HG02885 (cell line): ENCODE measurements around the gene ZMIZ2.

ENCODE experiments used
- ATAC-seq: cut with Tn5 transposase; IDR thresholded peaks from one replicate; pipeline ENCODE4 v1.9.1; 2021; ENCODE audit warnings: mild to moderate bottlenecking; ENCODE audit not compliant: unreplicated experiment, poor library complexity

Gene ZMIZ2

DNA sequence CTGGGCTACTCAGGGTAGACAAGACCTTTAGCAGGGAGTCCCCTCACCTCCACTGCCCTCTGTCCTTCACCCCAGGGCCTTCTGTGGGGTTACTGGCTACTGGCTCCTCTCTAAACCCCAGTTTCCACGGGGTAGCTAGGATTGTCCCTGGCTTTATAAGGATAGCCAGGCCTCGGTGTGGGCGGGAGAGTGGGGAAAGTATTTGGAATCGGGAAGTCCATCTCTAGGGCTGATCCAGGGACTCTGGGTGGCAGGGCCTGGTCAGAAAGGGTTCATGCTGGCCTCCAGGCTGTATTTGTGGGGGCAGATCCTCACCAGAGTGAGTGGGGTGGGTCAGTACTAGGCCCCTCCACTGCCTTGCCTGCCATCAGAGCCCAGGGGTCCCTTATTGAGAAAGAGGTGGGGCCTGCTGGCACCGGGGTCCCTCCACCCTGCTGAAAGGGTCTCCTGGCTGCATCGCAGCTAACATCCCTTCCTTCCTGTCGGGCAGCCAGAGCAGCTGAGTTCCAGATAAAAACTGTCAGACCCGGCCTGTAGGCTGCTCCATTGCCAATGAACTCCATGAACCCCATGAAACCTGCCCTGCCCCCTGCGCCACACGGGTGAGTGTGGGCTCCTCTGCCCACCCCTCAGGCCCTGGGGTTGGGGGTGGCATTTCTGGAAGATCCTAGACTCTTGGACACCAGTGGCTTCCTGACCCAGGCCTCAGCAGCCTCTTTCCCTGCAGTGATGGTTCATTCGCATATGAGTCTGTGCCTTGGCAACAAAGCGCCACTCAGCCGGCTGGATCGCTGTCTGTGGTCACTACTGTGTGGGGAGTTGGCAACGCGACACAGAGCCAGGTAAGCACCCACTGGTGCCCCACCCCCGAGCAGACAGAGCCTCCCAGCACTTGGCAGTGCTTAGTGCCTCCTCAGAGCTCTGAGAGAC lies 7.3 kb downstream of the ZMIZ2 start:
- no peak for ATAC-seq

DNA sequence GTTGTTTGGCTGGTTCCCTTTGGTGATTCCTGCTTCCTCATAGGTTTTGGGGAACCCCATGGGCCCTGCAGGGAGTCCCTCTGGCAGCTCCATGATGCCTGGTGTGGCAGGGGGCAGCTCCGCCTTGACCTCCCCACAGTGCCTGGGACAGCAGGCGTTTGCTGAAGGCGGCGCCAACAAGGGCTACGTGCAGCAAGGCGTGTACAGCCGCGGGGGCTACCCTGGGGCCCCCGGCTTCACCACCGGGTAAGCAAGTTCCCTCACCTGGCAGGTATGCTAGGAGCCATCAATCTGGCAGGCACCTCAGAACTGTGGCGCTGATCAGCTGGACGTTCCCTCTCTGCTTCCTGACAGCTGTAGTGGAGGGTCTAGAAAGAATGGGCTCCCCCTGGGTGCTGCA lies 8.3 kb downstream of the ZMIZ2 start:
- no peak for ATAC-seq

DNA sequence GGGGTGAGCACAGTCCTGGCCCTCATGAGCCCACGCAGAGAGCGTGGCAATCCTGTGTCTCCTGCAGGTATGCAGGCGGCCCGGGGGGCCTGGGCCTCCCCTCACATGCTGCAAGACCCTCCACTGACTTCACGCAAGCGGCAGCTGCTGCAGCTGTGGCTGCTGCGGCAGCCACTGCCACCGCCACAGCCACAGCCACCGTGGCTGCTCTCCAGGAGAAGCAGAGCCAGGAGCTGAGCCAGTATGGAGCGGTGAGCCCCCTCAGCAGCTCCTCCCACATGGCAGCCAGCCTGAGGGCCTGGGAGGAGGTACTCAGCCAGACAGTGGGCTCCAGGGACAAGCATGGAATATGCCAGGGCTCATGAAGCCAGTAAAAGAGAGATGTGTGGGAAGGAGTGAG lies 8.7 kb downstream of the ZMIZ2 start:
- ATAC-seq = no peak

DNA sequence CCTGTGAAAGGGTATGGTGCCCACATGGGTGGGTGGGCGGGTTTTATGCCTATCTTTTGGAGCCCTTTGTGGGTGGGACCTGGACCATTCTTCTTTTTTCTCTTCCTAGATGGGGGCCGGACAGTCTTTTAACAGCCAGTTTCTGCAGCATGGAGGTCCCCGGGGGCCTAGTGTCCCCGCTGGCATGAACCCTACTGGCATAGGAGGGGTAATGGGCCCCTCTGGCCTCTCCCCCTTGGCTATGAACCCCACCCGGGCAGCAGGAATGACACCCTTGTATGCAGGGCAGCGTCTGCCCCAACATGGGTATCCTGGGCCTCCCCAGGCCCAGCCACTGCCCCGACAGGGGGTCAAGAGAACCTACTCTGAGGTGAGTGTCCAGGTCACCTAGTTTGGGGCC lies 9.1 kb downstream of the ZMIZ2 start:
- ATAC-seq = no peak

DNA sequence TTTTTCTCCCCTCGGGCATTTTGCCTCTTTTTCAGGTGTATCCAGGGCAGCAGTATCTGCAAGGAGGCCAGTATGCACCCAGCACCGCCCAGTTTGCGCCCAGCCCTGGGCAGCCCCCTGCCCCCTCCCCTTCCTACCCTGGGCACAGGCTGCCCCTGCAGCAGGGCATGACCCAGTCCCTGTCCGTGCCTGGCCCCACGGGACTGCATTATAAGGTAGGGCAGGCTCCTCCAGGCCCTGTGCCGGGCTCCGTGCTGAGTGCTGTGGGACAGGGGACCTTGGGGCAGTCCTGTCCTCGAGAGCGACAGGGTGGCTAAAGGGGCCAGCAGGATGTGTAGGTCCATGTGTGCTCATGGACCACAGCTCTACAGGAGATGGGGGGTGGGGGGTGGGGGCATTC lies 10.6 kb downstream of the ZMIZ2 start:
- no peak for ATAC-seq

DNA sequence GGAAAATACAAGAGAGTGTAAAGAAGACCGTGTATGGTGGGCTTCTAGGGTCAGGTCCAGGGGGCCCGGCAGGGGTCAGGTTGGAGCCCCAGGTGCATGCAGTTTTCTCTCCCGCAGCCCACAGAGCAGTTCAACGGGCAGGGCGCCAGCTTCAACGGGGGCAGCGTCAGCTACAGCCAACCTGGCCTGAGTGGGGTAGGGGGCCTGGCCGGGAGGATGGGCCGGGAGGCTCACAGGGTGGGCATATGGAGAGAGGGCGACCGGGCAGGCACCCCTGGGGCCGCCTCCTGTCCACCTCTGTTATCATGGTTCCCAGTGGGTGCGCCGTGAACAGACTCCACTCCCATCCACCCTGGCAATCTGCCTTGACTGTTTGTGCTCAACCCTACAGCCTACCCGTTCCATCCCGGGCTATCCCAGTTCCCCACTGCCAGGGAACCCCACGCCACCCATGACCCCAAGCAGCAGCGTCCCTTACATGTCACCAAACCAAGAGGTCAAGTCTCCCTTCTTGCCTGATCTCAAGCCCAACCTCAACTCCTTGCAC lies 11.5 kb downstream of the ZMIZ2 start:
- ATAC-seq = no peak

DNA sequence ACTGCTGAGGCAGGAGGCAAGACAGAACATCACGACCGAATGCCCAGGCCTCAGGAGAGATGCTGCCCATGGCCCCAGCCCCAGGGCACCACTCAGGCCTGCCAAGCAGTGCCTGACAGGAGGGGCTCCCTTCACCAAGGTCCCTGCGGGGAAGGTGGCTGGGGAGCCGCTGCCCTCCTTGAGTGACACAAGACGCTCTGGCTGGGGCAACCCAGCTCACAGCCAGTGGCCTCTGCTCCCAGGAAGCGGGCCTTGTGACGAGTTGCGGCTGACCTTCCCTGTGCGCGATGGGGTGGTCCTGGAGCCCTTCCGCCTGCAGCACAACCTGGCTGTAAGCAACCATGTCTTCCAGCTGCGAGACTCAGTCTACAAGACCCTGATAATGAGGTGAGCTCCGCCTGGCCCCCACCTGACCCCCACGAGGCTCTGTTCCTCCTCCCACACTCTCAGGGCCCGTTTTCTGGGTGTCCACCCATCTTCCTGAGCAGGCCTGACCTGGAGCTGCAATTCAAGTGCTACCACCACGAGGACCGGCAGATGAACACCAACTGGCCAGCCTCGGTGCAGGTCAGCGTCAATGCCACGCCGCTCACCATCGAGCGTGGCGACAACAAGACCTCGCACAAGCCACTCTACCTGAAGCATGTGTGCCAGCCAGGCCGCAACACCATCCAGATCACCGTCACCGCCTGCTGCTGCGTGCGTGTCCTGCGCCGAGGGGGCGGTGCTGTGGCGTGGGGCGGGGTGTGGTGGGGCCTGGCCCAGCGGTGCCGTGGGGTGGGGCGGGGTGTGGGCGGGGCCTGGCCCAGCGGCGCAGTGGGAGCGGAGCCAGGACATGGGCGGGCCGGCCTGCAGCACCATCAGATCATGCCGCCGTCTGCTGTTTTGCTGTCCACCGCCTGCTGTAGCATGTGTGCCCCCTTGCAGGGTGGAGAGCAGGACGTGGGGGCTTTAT lies 12.8 kb downstream of the ZMIZ2 start:
- ATAC-seq = no peak

DNA sequence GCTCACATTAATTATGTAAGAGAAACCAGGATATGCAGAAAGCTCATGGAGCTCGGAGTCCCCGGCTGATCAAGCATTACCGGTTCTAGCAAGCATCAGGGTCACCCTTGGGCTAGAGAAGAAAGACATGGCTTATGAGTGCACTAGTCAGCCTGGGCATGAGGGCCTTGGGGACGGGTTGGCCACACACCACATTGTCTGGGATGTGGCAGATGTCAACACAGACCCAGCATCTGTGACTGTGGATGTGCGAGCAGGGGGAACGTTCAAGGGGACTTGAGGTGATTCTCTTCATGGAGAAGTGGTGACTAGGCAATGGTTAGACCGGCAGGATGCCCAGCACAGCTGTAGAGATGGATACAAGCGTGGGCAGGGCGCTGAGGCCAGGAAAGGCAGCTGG lies 13.7 kb downstream of the ZMIZ2 start:
- no peak for ATAC-seq

DNA sequence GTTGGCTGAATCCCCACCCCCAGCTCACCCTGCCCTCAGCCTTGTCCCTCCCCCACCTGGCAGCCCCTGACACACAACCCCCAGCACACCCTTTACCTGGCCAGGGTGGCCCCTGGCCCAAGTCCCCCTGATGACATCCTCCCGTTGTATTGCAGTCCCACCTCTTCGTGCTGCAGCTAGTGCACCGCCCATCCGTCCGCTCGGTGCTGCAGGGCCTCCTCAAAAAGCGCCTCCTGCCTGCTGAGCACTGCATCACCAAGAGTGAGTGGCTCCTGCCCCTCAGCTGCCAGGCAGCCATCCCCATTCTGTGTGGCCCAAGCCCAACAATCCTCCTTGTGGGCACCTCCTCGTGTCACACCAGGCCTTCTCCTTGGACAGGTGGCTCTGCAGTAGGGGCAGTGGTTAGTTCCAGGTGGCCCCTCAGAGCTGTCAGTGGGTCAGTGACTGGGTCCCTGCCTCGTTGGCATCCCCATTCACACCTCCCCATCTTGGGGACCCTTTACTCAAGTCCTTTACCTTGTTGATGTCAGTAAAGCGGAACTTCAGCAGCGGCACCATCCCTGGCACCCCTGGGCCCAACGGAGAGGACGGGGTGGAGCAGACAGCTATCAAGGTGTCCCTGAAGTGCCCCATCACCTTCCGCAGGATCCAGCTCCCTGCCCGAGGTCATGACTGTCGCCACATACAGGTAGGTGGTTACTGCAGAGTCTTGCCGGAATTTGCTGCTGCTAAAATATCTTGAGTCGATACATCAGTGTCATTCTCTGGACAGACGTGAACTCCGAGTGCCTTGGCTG lies 14.3 kb downstream of the ZMIZ2 start:
- ATAC-seq = no peak

DNA sequence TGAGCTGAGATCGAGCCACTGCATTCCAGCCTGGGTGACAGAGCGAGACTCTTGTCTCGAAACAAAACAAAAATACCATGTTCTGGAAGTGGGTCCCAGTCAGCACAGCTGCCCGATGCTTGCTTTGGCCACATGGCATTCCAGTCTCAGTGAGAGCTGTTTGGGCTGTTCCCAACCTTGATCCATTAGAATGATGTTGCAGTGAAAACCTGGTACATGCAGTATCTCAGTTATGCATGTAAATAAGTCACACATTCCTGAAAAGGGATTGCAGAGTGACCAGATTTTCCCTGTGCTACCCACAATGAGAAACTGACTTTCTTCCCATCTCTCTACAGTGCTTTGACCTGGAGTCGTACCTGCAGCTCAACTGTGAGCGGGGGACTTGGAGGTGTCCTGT lies 15.4 kb downstream of the ZMIZ2 start:
- ATAC-seq = no peak

DNA sequence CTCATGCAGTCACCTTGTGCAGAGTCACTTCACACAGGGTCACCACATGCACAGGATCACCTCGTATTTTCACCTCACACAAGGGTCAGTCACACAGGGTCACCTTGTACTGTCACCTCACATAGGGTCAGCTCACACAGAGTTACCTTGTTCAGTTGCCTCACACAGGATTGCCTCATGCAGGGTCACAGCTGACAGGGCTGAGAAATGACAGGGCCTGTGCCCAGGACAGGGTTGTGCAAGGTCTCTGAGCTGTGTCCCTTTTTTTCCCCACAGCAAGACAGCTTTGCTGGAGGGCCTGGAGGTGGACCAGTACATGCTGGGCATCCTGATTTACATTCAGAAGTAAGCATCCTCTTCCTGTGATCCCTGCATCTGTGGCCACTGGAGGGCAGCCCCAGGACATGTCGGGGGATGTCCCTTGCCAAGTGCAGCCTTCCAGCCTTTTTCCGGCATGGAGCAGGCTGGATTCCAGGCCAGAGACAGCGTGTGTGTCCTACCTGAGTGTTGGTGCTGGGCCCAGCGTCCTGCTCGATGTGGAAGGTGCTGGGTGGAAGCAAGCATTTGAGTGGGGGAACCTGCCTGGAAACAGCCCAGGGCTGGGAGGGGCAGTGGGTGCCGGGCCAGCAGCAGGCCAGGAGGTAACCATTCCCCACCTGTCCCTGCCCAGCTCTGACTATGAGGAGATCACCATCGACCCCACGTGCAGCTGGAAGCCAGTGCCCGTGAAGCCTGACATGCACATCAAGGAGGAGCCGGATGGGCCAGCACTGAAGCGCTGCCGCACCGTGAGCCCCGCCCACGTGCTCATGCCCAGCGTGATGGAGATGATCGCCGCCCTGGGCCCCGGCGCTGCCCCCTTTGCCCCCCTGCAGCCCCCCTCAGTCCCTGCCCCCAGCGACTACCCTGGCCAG lies 16.3 kb downstream of the ZMIZ2 start:
- no peak for ATAC-seq

DNA sequence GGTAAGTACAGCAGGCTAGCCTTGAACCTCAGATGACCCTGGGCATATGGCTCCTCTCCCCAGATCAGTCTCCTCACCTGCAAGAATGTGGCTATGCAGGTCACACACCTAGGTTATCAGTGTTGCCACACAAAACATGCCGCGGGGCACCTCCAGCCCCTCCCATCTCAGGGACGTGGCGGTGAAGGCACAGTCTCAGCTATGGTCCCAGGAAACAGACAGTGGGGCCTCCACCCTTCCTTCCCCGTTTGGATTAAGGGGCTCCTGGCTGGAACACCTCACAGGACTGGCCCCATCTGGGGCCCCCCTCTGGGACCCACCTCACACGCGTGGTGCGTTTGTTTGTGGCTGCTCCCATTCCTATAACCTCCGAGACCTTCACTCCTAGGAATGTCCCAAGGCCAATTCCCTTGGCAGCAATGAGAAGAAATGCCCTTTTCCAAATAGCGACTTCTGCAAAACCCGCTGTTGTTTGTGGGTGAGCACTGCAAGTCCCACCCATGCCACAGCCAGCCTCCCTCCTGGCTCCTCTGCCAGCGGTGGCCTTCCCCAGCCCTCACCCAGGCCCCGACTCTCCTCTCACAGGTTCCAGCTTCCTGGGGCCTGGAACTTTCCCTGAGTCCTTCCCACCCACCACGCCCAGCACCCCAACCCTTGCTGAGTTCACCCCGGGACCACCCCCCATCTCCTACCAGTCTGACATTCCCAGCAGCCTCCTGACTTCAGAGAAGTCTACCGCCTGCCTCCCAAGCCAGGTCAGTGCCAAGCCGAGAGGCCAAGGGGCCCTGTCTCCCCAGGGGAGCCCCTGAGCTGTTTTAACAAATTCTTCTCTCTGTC lies 17.1 kb downstream of the ZMIZ2 start:
- no peak for ATAC-seq

DNA sequence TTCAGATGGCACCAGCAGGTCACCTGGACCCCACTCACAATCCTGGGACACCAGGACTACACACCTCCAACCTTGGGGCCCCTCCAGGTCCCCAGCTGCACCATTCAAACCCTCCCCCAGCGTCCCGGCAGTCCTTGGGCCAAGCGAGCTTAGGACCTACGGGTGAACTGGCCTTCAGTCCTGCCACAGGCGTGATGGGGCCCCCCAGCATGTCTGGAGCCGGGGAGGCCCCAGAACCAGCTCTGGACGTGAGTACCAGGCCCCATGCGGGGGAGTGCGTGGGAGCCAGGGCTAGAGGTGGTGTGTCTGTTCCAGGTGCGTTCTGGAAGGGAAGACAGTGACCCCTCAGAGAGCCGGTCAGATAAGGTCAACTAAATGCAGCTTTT lies 17.8 kb downstream of the ZMIZ2 start:
- no peak for ATAC-seq

DNA sequence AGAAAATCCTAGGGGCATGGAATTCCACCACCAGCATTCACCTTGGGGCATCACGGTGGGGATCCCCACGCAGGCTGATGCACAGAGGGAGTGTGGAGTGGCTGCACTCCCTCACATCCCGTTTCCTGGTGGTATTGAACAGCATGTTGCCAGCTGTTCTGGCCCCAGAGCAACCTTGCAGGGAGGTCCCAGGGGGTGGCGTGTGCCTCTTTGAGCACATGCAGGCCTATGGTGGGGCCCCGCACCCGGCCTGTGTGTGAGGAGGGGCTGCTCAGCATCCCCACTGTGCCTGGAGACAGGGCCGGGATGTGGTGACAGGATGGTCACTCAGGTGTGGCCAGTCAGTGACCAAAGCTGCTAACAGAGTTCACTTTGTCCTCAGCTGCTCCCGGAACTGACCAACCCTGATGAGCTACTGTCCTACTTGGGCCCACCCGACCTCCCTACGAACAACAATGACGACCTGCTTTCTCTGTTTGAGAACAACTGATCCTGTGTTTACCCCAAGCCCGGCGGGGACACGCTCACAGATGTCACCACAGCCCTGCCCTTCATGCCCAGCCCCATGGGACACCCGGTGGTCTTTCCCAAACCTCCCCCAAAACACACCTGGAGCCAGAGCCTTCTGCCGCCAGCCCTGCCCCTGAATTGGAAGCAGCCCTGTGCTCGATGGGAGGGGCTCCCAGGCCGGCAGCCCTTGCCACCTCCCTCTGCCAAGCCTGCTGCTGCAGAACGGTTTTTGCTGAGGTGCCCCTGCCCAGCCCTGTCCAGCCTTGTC lies 18.7 kb downstream of the ZMIZ2 start:
- ATAC-seq = no peak

DNA sequence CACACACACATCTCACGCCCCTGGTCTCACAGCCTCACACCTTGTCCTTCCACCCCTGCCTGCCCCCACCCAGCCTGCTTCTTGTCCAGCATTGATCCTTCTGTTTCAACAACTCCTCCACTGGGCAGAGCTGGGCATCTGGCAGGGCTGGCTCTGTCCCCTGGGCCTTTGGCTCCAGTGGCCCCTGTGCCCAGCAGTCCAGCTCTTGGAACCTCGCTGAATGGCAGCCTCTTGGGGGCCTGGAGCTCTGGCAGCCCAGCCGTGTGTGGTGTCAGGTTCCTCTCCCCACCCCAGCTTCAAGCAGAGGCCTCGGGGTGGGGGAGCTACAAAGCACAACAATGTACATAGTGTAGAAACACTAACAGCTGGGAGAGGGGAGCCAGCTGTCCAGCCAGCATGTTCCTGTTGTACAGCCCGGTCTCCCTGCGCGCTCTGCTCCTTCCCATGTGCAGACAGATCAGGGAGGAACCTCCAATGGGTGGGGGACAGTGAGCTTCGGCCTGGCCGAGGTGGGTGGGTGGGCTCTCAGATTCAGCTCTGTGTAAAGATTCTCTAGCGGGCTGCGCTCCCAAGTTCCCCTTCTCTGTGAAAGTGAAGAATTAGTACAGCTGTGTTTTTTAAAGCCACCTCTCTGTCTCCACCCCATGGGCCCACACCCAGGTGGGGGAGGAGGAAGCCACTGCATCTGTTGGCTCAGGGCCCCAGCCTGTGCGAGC lies 19.4 kb downstream of the ZMIZ2 start:
- peak; percentile 50 for ATAC-seq

DNA sequence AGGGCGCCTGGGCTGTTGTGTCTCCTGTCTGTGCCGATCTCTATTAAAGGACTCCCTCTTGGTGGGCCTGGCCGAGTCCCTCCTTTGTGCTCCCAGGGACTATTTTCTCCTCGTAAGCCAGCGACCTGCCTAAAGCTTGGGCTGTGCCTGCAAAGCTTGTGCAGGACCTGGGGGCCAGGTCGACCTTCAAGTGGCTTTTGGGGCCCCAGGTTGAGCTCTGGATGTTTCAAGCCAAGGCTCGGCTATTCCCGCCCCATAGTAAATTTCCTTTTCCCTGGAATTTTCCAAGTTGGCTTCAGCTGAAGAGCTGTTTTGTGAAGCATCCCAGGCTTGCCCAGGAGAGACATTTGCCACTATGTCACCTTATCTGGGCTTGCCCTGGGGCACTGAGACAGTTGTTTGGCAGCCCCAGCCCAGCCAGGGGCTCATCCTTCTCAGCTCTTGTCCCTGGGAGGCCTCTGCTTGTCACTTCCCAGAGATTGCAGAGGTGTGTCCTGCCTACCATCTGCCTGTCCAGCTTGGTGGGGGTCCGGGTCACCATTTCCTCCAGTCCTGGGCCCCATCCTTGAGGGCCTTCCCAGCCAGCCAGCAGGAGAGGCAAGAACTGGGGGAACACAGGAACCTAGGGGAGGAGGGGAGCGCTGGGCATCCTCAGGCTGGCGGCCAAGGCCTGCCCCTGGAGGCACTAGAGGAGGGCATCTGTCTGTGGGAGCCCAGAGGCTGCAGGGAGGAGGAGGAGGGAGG lies 20.2 kb downstream of the ZMIZ2 start:
- no peak for ATAC-seq
